ENCODE data around the gene OR4F17. TPM values are rescaled to one million over a fixed set of nuclear protein-coding genes. Genes with fewer than 3 reads are reported as not detected.
"Not testable (repeated sequence)": the region's sequence is repeated elsewhere in the genome, so short reads cannot be mapped to it uniquely, and the experiment has no call there.

Gene OR4F17
- total and polyA plus RNA-seq, 2 donors (not counting 1 experiment from before 2014, with no cell fraction given): not detected

- H4K20me1 ChIP-seq (ENCODE audit: control insufficient read depth, insufficient read depth, low read length, poor library complexity, severe bottlenecking); H3K4me1 Mint-ChIP-seq; H3K9ac ChIP-seq (ENCODE audit: low read length); intact Hi-C loops (cut with micrococcal nuclease); H3K36me3 ChIP-seq (replicated peaks in 1 of 2; ENCODE audit: control extremely low read depth in 1 of 2, control insufficient read depth in 1 of 2, extremely low read depth in 1 of 2, insufficient read depth in 2 of 2, low read length in 1 of 2); H3K4me3 ChIP-seq (ENCODE audit: control extremely low read depth in 1 of 5, extremely low read depth in 1 of 5, insufficient read depth in 1 of 5, low read depth in 2 of 5, low read length in 4 of 5); H3K27me3 Mint-ChIP-seq; H2AFZ ChIP-seq (ENCODE audit: insufficient read depth, low read depth, low read length, poor library complexity, severe bottlenecking); ATAC-seq (ENCODE audit: low read depth); DNase-seq; CTCF ChIA-PET; H3K27me3 ChIP-seq (replicated peaks in 1 of 4; ENCODE audit: control extremely low read depth in 1 of 4, control insufficient read depth in 3 of 4, insufficient read depth in 4 of 4, low read length in 3 of 4); H3K4me1 ChIP-seq (ENCODE audit: control insufficient read depth in 2 of 2, insufficient read depth in 2 of 2, low read length in 2 of 2); H3K9me3 ChIP-seq (ENCODE audit: control extremely low read depth in 1 of 3, control insufficient read depth in 2 of 3, insufficient read depth in 1 of 3, low read length in 2 of 3); POLR2A ChIA-PET; H3K27ac Mint-ChIP-seq; H3K9me3 Mint-ChIP-seq (ENCODE audit: insufficient read depth); H3K4me3 Mint-ChIP-seq; H3K27ac ChIP-seq (ENCODE audit: low read length in 2 of 2); H3K79me2 ChIP-seq (ENCODE audit: control insufficient read depth, insufficient read depth, low read length); H3K4me2 ChIP-seq (replicated peaks; ENCODE audit: low read depth, low read length, poor library complexity, severe bottlenecking): not testable (repeated sequence)
- WGBS (ENCODE audit: insufficient coverage): 75% methylated on average over 1 of the region's 4 CpGs
These were observed 16.2 kb upstream of the OR4F17 start for GRCh38 chr19:90678-91077.

GRCh38 chr19:94794-95193 is 12.1 kb upstream of the OR4F17 start:
- H3K9me3 Mint-ChIP-seq (ENCODE audit: insufficient read depth); DNase-seq; H3K4me3 Mint-ChIP-seq; H3K4me2 ChIP-seq (replicated peaks; ENCODE audit: low read depth, low read length, poor library complexity, severe bottlenecking); CTCF ChIA-PET; H3K27me3 ChIP-seq (replicated peaks in 1 of 4; ENCODE audit: control extremely low read depth in 1 of 4, control insufficient read depth in 3 of 4, insufficient read depth in 4 of 4, low read length in 3 of 4); H2AFZ ChIP-seq (ENCODE audit: insufficient read depth, low read depth, low read length, poor library complexity, severe bottlenecking); H3K9me3 ChIP-seq (ENCODE audit: control extremely low read depth in 1 of 3, control insufficient read depth in 2 of 3, insufficient read depth in 1 of 3, low read length in 2 of 3); H3K36me3 ChIP-seq (replicated peaks in 1 of 2; ENCODE audit: control extremely low read depth in 1 of 2, control insufficient read depth in 1 of 2, extremely low read depth in 1 of 2, insufficient read depth in 2 of 2, low read length in 1 of 2); H3K79me2 ChIP-seq (ENCODE audit: control insufficient read depth, insufficient read depth, low read length); ATAC-seq (ENCODE audit: low read depth); H3K4me1 ChIP-seq (ENCODE audit: control insufficient read depth in 2 of 2, insufficient read depth in 2 of 2, low read length in 2 of 2); H3K27me3 Mint-ChIP-seq; H3K4me1 Mint-ChIP-seq; H3K27ac Mint-ChIP-seq; intact Hi-C loops (cut with micrococcal nuclease); H4K20me1 ChIP-seq (ENCODE audit: control insufficient read depth, insufficient read depth, low read length, poor library complexity, severe bottlenecking); H3K27ac ChIP-seq (ENCODE audit: low read length in 2 of 2); POLR2A ChIA-PET; H3K4me3 ChIP-seq (ENCODE audit: control extremely low read depth in 1 of 5, extremely low read depth in 1 of 5, insufficient read depth in 1 of 5, low read depth in 2 of 5, low read length in 4 of 5); H3K9ac ChIP-seq (ENCODE audit: low read length): not testable (repeated sequence)
- no CpG with 5 or more reads among the region's 1 CpG for WGBS (ENCODE audit: insufficient coverage)

DNA sequence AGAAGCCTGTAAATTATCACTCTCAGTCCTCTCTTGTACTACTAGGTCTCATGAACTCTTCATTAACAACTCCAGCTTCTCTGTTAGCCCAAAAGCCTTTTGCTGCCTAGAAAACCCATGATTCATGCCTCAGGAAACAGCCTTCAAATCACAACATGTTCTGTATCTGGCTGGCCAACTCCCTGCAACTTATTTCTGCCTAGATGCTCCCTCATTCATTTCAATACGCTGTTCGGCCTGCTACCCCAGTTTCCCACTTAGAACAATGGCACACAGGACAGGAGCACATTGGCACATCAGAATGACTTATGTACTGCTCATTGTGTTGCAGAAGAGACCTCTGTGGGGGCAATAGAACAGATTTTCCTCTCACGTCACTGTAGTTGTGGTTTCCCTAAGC is 9.3 kb upstream of the OR4F17 start:
- H3K4me3 ChIP-seq (ENCODE audit: control extremely low read depth in 1 of 5, extremely low read depth in 1 of 5, insufficient read depth in 1 of 5, low read depth in 2 of 5, low read length in 4 of 5); H3K36me3 ChIP-seq (replicated peaks in 1 of 2; ENCODE audit: control extremely low read depth in 1 of 2, control insufficient read depth in 1 of 2, extremely low read depth in 1 of 2, insufficient read depth in 2 of 2, low read length in 1 of 2); H4K20me1 ChIP-seq (ENCODE audit: control insufficient read depth, insufficient read depth, low read length, poor library complexity, severe bottlenecking); intact Hi-C loops (cut with micrococcal nuclease); H3K4me1 Mint-ChIP-seq; H3K4me1 ChIP-seq (ENCODE audit: control insufficient read depth in 2 of 2, insufficient read depth in 2 of 2, low read length in 2 of 2); H3K27ac Mint-ChIP-seq; H3K27ac ChIP-seq (ENCODE audit: low read length in 2 of 2); DNase-seq; H3K9ac ChIP-seq (ENCODE audit: low read length); H3K9me3 ChIP-seq (ENCODE audit: control extremely low read depth in 1 of 3, control insufficient read depth in 2 of 3, insufficient read depth in 1 of 3, low read length in 2 of 3); H3K4me2 ChIP-seq (replicated peaks; ENCODE audit: low read depth, low read length, poor library complexity, severe bottlenecking); H3K4me3 Mint-ChIP-seq; ATAC-seq (ENCODE audit: low read depth); CTCF ChIA-PET; H3K27me3 Mint-ChIP-seq; H3K9me3 Mint-ChIP-seq (ENCODE audit: insufficient read depth); H2AFZ ChIP-seq (ENCODE audit: insufficient read depth, low read depth, low read length, poor library complexity, severe bottlenecking); H3K27me3 ChIP-seq (replicated peaks in 1 of 4; ENCODE audit: control extremely low read depth in 1 of 4, control insufficient read depth in 3 of 4, insufficient read depth in 4 of 4, low read length in 3 of 4); POLR2A ChIA-PET; H3K79me2 ChIP-seq (ENCODE audit: control insufficient read depth, insufficient read depth, low read length): not testable (repeated sequence)
- no CpG with 5 or more reads among the region's 3 CpGs for WGBS (ENCODE audit: insufficient coverage)

DNA sequence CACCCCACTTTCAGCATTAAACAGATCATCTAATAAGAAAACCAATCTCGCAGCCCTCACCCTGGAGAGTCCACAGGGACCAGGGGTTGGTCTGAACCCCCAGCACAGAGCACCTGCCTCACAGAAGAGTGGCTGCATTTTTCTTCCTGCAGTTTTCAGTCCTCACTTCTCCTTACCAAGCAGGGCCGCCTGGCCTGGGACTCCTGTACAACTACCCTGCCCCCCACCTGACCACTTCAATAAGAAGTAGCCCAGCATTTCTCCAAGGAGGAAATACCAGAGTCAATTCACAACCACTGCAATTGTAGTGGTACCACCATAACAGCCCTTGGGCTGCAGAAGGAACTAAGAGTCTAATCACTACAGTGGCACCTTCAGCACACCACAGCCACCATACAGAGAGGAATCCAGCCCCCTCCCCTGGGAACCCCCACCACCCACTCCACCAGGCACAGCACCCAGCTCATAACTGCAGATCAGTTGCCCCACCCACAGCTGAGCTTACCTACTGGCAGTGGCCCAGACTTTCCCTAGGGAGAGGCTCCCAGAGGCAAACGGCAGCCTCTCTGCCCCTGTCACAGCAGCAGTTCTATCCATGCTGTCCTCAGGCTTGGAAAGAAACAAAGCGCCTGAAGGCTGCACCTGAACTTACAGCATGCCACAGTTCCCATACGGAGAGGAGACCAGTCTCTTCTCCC is 13.7 kb downstream of the OR4F17 start:
- H3K27me3 Mint-ChIP-seq; H2AFZ ChIP-seq (ENCODE audit: insufficient read depth, low read depth, low read length, poor library complexity, severe bottlenecking); H3K27ac ChIP-seq (ENCODE audit: low read length in 2 of 2); POLR2A ChIA-PET; H3K4me2 ChIP-seq (replicated peaks; ENCODE audit: low read depth, low read length, poor library complexity, severe bottlenecking); H3K9me3 Mint-ChIP-seq (ENCODE audit: insufficient read depth); H4K20me1 ChIP-seq (ENCODE audit: control insufficient read depth, insufficient read depth, low read length, poor library complexity, severe bottlenecking); H3K27me3 ChIP-seq (replicated peaks in 1 of 4; ENCODE audit: control extremely low read depth in 1 of 4, control insufficient read depth in 3 of 4, insufficient read depth in 4 of 4, low read length in 3 of 4); H3K79me2 ChIP-seq (ENCODE audit: control insufficient read depth, insufficient read depth, low read length); H3K36me3 ChIP-seq (replicated peaks in 1 of 2; ENCODE audit: control extremely low read depth in 1 of 2, control insufficient read depth in 1 of 2, extremely low read depth in 1 of 2, insufficient read depth in 2 of 2, low read length in 1 of 2); intact Hi-C loops (cut with micrococcal nuclease); H3K9ac ChIP-seq (ENCODE audit: low read length); H3K4me1 Mint-ChIP-seq; H3K27ac Mint-ChIP-seq; H3K4me3 Mint-ChIP-seq; ATAC-seq (ENCODE audit: low read depth); H3K4me1 ChIP-seq (ENCODE audit: control insufficient read depth in 2 of 2, insufficient read depth in 2 of 2, low read length in 2 of 2); DNase-seq; H3K9me3 ChIP-seq (ENCODE audit: control extremely low read depth in 1 of 3, control insufficient read depth in 2 of 3, insufficient read depth in 1 of 3, low read length in 2 of 3); CTCF ChIA-PET; H3K4me3 ChIP-seq (ENCODE audit: control extremely low read depth in 1 of 5, extremely low read depth in 1 of 5, insufficient read depth in 1 of 5, low read depth in 2 of 5, low read length in 4 of 5): not testable (repeated sequence)
- WGBS (ENCODE audit: insufficient coverage): no CpG with 5 or more reads among the region's 5 CpGs

Measured in B cell (primary cell).